HepG2 (cell line): ENCODE measurements around the gene GNL1. TPM values are rescaled to one million over a fixed set of nuclear protein-coding genes. Genes with fewer than 3 reads are reported as not detected.
A peak's percentile ranks its signal among the peaks of the same experiment; 100 is the strongest.

ENCODE experiments used
- ATF7-NPFF ChIP-seq: sonication (generic); formaldehyde crosslinking; IDR thresholded peaks from 2 replicates; pipeline ENCODE4 v1.8.1; 2023; ENCODE audit warnings: mild to moderate bottlenecking, low read depth, missing genetic modification reagents, moderate library complexity
- CC2D1A ChIP-seq: sonication (generic); formaldehyde crosslinking; IDR thresholded peaks from 2 replicates; pipeline ENCODE4 v1.8.1; 2023; ENCODE audit warnings: mild to moderate bottlenecking, missing genetic modification reagents
- ELF4 ChIP-seq: sonication (generic); formaldehyde crosslinking; IDR thresholded peaks from 2 replicates; pipeline ENCODE4 v1.5.0; 2020; ENCODE audit warnings: missing genetic modification reagents, mild to moderate bottlenecking, moderate library complexity, borderline replicate concordance
- FOXK1 ChIP-seq: sonication (generic); formaldehyde crosslinking; IDR thresholded peaks from 2 replicates; pipeline ENCODE4 v1.4.0; 2020; ENCODE audit warnings: low read depth, missing genetic modification reagents, borderline replicate concordance
- MEF2D ChIP-seq: sonication (generic); formaldehyde crosslinking; IDR thresholded peaks from 2 replicates; pipeline ENCODE4 v1.5.1; 2020; ENCODE audit warnings: mild to moderate bottlenecking, missing genetic modification reagents
- NKX3-1 ChIP-seq: sonication (generic); formaldehyde crosslinking; IDR thresholded peaks from 2 replicates; pipeline ENCODE4 v1.5.0; 2020; ENCODE audit warnings: missing genetic modification reagents
- NR2F1 ChIP-seq, 2 experiments: fragments of 450-650 bp in 1 of 2; formaldehyde crosslinking in 1 of 2; IDR thresholded peaks; 2 replicates each; pipeline versions ENCODE4 v1.5.0 to v1.6.1; 2016 to 2020; ENCODE audit warnings: mild to moderate bottlenecking in 1 of 2, missing compliant biosample characterization in 1 of 2, missing genetic modification reagents in 1 of 2, moderate library complexity in 1 of 2
- RELA ChIP-seq: sonication (generic); formaldehyde crosslinking; IDR thresholded peaks from 2 replicates; pipeline ENCODE4 v1.4.0; 2020; ENCODE audit warnings: missing genetic modification reagents
- SPEN ChIP-seq: sonication (generic); formaldehyde crosslinking; IDR thresholded peaks from 2 replicates; pipeline ENCODE4 v1.5.1; 2020; ENCODE audit warnings: low read depth, mild to moderate bottlenecking, missing genetic modification reagents
- TP53 ChIP-seq: sonication (generic); formaldehyde crosslinking; conservative IDR thresholded peaks from 2 replicates; pipeline ENCODE4 v1.4.0; 2020; ENCODE audit warnings: missing genetic modification reagents
- ZBTB4 ChIP-seq: sonication (generic); formaldehyde crosslinking; IDR thresholded peaks from 2 replicates; pipeline ENCODE4 v1.4.0; 2020; ENCODE audit warnings: missing genetic modification reagents, mild to moderate bottlenecking, borderline replicate concordance
- ZBTB43 ChIP-seq: sonication (generic); formaldehyde crosslinking; conservative IDR thresholded peaks from 2 replicates; pipeline ENCODE4 v1.4.0; 2020; ENCODE audit warnings: missing genetic modification reagents
- ZC3H4 ChIP-seq: sonication (generic); formaldehyde crosslinking; IDR thresholded peaks from 2 replicates; pipeline ENCODE4 v1.4.0; 2020; ENCODE audit warnings: missing genetic modification reagents, borderline replicate concordance
- ZNF207 ChIP-seq: fragments of 450-650 bp; IDR thresholded peaks from 2 replicates; pipeline ENCODE4 v1.6.1; 2016; ENCODE audit warnings: antibody characterized with exemption, borderline replicate concordance
- ZNF564 ChIP-seq: sonication (generic); formaldehyde crosslinking; IDR thresholded peaks from 2 replicates; pipeline ENCODE4 v1.8.1; 2023; ENCODE audit warnings: mild to moderate bottlenecking, missing genetic modification reagents
- ZNF614 ChIP-seq: IDR thresholded peaks from 2 replicates; pipeline ENCODE4 v1.6.1; 2018; ENCODE audit warnings: missing biosample characterization, missing genetic modification reagents, inconsistent platforms, borderline replicate concordance
- ZNF629 ChIP-seq: sonication (generic); formaldehyde crosslinking; conservative IDR thresholded peaks from 2 replicates; pipeline ENCODE4 v1.5.0; 2020; ENCODE audit warnings: missing genetic modification reagents
- polyA plus RNA-seq, 8 experiments: library from polyadenylated mRNA; depleted of rRNA in 3 of 8; stranded (reverse) in 7 of 8; unstranded in 1 of 8; fragments of >200 nt; fragmentation: Illumina TruSeq in 4 of 8; extraction: Trizol in 4 of 8; gene quantifications; 2 replicates each; pipeline versions ENCODE4 v1.2.1 to v1.2.3, GENCODE V29; 2011 to 2016; ENCODE audit warnings: low read depth in 4 of 8, missing spikeins in 1 of 8, mixed read lengths in 1 of 8; ENCODE audit not compliant: insufficient read depth in 1 of 8
- total RNA-seq, 5 experiments: library from RNA; depleted of rRNA; stranded (reverse); fragments of >200 nt; fragmentation: Illumina TruSeq; extraction: Trizol; gene quantifications; 2 replicates each; pipeline ENCODE4 v1.2.3, GENCODE V29; 2016; ENCODE audit warnings: low read depth in 1 of 5

GNL1 gene
- total and polyA plus RNA-seq, 2 of the 13 experiments (the other 11 are each of a cell fraction or from before 2014, with no cell fraction given) = 35.0 to 55.6 TPM

- peak; percentile 16; the same call in 1 of the 2 replicates for TF ChIP-seq ZNF614 (CRISPR knock-in tag)
- TF ChIP-seq ZBTB43 (CRISPR knock-in tag) = no peak
- peak; percentile 84; the same call in 1 of the 2 replicates for TF ChIP-seq TP53 (CRISPR knock-in tag)
- TF ChIP-seq ELF4 (CRISPR knock-in tag) = 0 out of 2 replicates have a peak, but pooled peaks have one; percentile 41
- no peak for TF ChIP-seq ZC3H4 (CRISPR knock-in tag)
- TF ChIP-seq NKX3-1 (CRISPR knock-in tag) = 0 out of 2 replicates have a peak, but pooled peaks have one; percentile 64
- peak; percentile 48 for TF ChIP-seq ATF7-NPFF
- TF ChIP-seq ZNF564 (CRISPR knock-in tag) = peak; percentile 72; the same call in 1 of the 2 replicates
- no peak; the same call in 1 of the 2 replicates for TF ChIP-seq ZNF629 (CRISPR knock-in tag)
- no peak for TF ChIP-seq RELA (CRISPR knock-in tag)
- TF ChIP-seq MEF2D (CRISPR knock-in tag) = no peak
- TF ChIP-seq NR2F1 (CRISPR knock-in tag; IDR thresholded peaks at IDR 0.05) = peak in 1 of 2 experiments; percentile 98
- 0 out of 2 replicates have a peak, but pooled peaks have one; percentile 61 for TF ChIP-seq CC2D1A
- no peak for TF ChIP-seq ZNF207
- peak; percentile 31 for TF ChIP-seq SPEN (CRISPR knock-in tag)
- no peak for TF ChIP-seq ZBTB4 (CRISPR knock-in tag)
- TF ChIP-seq FOXK1 (CRISPR knock-in tag) = no peak; the same call in 1 of the 2 replicates
These were observed at the start of gene GNL1 (continued) for GRCh38 chr6:30556066-30556905.
